MM.1S (cell line): ENCODE data around the gene OR2T2.
"Not testable (repeated sequence)": the region's sequence is repeated elsewhere in the genome, so short reads cannot be mapped to it uniquely, and the experiment has no call there.

Experiments used
- DNase-seq: peaks from one replicate; pipeline ENCODE4 v3.0.0-alpha.2; 2015
- H2AFZ ChIP-seq: fragments of 300-600 bp; sonication (generic); 2 replicates; pipeline ENCODE4 v1.6.0; 2016; ENCODE audit warnings: antibody characterized with exemption, low read length
- H3F3A ChIP-seq: fragments of 300-600 bp; sonication (generic); 2 replicates; pipeline ENCODE4 v1.6.1; 2016; ENCODE audit warnings: mild to moderate bottlenecking, antibody characterized with exemption, low read length, moderate library complexity, mixed read lengths; ENCODE audit not compliant: insufficient read depth
- H3K27ac ChIP-seq: fragments of 300-600 bp; sonication (generic); 2 replicates; pipeline ENCODE4 v1.5.1; 2016; ENCODE audit warnings: mild to moderate bottlenecking, low read length
- H3K27me3 ChIP-seq: fragments of 300-600 bp; sonication (generic); replicated peaks from 2 replicates; pipeline ENCODE4 v1.6.0; 2016; ENCODE audit warnings: low read length; ENCODE audit not compliant: insufficient read depth
- H3K36me3 ChIP-seq: fragments of 300-600 bp; sonication (generic); replicated peaks from 2 replicates; pipeline ENCODE4 v1.6.1; 2016; ENCODE audit warnings: mild to moderate bottlenecking, low read length, mixed read lengths; ENCODE audit not compliant: insufficient read depth
- H3K4me1 ChIP-seq: fragments of 300-600 bp; sonication (generic); 2 replicates; pipeline ENCODE4 v1.6.1; 2016; ENCODE audit warnings: low read length, mixed read lengths
- H3K4me2 ChIP-seq: fragments of 300-600 bp; sonication (generic); 2 replicates; pipeline ENCODE4 v1.6.0; 2016; ENCODE audit warnings: low read depth, low read length
- H3K4me3 ChIP-seq: fragments of 300-600 bp; sonication (generic); 2 replicates; pipeline ENCODE4 v1.5.1; 2016; ENCODE audit warnings: low read length, mixed read lengths
- H3K79me2 ChIP-seq: fragments of 300-600 bp; sonication (generic); 2 replicates; pipeline ENCODE4 v1.6.1; 2016; ENCODE audit warnings: mixed run types, low read length, mixed read lengths
- H3K9ac ChIP-seq: fragments of 300-600 bp; sonication (generic); 2 replicates; pipeline ENCODE4 v1.6.1; 2016; ENCODE audit warnings: low read length, mixed read lengths
- H3K9me2 ChIP-seq: fragments of 300-600 bp; sonication (generic); replicated peaks from 2 replicates; pipeline ENCODE4 v1.6.1; 2016; ENCODE audit warnings: mild to moderate bottlenecking, low read length, mixed read lengths; ENCODE audit not compliant: insufficient read depth
- H3K9me3 ChIP-seq: fragments of 300-600 bp; sonication (generic); replicated peaks from 2 replicates; pipeline ENCODE4 v1.6.1; 2016; ENCODE audit warnings: mild to moderate bottlenecking, low read length, mixed read lengths; ENCODE audit not compliant: insufficient read depth
- H4K20me1 ChIP-seq: fragments of 300-600 bp; sonication (generic); 2 replicates; pipeline ENCODE4 v1.6.1; 2016; ENCODE audit warnings: mild to moderate bottlenecking, low read length, moderate library complexity, mixed read lengths; ENCODE audit not compliant: insufficient read depth
- CTCF ChIP-seq: fragments of 300-600 bp; sonication (generic); IDR thresholded peaks from 2 replicates; pipeline ENCODE4 v1.5.1; 2016; ENCODE audit warnings: antibody characterized with exemption, low read length, mixed read lengths
- EZH2 ChIP-seq: fragments of 300-600 bp; sonication (generic); optimal IDR thresholded peaks from 2 replicates; pipeline ENCODE3; 2017; ENCODE audit warnings: low read depth, mild to moderate bottlenecking, antibody characterized with exemption, low read length, mixed read lengths
- EZH2phosphoT487 ChIP-seq: fragments of 300-600 bp; sonication (generic); IDR thresholded peaks from 2 replicates; pipeline ENCODE4 v1.6.1; 2018; ENCODE audit warnings: antibody characterized with exemption, low read length

The OR2T2 gene

GRCh38 chr1:248445399-248445798, at the start of gene OR2T2:
TSS of gene OR2T2 (plus strand) at chr1:248445637. CDS start at chr1:248452798, 7,161 bp downstream.
- not testable (repeated sequence) for H3K9ac ChIP-seq, H3K4me1 ChIP-seq, H3K9me2 ChIP-seq, H3K79me2 ChIP-seq, H3K9me3 ChIP-seq, H3K27ac ChIP-seq, H3K27me3 ChIP-seq, DNase-seq, H3K36me3 ChIP-seq, H3F3A ChIP-seq, H4K20me1 ChIP-seq, H2AFZ ChIP-seq, H3K4me3 ChIP-seq, H3K4me2 ChIP-seq

- no peaks in the 10 kb centered on the region for H3K9me2 ChIP-seq
- no peaks in the 10 kb centered on the region for H4K20me1 ChIP-seq
- no peaks in the 10 kb centered on the region for H3K27me3 ChIP-seq
- H3K79me2 ChIP-seq, result no peaks in the 10 kb centered on the region
- H3K9me3 ChIP-seq, result no peaks in the 10 kb centered on the region
- DNase-seq, result no peak
- no peak within 1 kb of the TSS for H2AFZ ChIP-seq
- H3K9ac ChIP-seq, result no peak within 1 kb of the TSS
- H3K36me3 ChIP-seq, result no peaks in the 10 kb centered on the region
- no peaks in the 10 kb centered on the region for H3F3A ChIP-seq
- TF ChIP-seq CTCF, result no peak
- TF ChIP-seq EZH2, result no peak
- TF ChIP-seq EZH2phosphoT487, result no peak
- H3K4me1 ChIP-seq, result no peaks in the 10 kb centered on the region
- no peak within 1 kb of the TSS for H3K4me2 ChIP-seq
- H3K4me3 ChIP-seq, result no peak within 1 kb of the TSS
- no peak within 1 kb of the TSS for H3K27ac ChIP-seq
These were observed 42.7 kb upstream of the OR2T2 start, which contains the start of gene OR2T1 for GRCh38 chr1:248402748-248403147. TSS of gene OR2T1 (plus strand) at chr1:248403048. CDS start at chr1:248406148, 3,100 bp downstream.

- no peak overlapping the region for H3K27ac ChIP-seq
- H3K4me1 ChIP-seq, result no peaks in the 10 kb centered on the region
- H3K4me3 ChIP-seq, result no peak overlapping the region
- no peaks in the 10 kb centered on the region for H3K36me3 ChIP-seq
- DNase-seq, result no peak
- no peak overlapping the region for H3K4me2 ChIP-seq
- H3K79me2 ChIP-seq, result no peaks in the 10 kb centered on the region
- H2AFZ ChIP-seq, result no peak overlapping the region
- TF ChIP-seq EZH2phosphoT487 (no peak), CTCF (peak; percentile 21)
- H3K9me2 ChIP-seq, result no peaks in the 10 kb centered on the region
- H3K9ac ChIP-seq, result no peak overlapping the region
- no peaks in the 10 kb centered on the region for H3K27me3 ChIP-seq
- H3K9me3 ChIP-seq, result no peaks in the 10 kb centered on the region
- no peaks in the 10 kb centered on the region for H4K20me1 ChIP-seq
- no peaks in the 10 kb centered on the region for H3F3A ChIP-seq
These were observed 41.4 kb upstream of the OR2T2 start for GRCh38 chr1:248404024-248404423.

GRCh38 chr1:248406721-248407692, 38.4 kb upstream of the OR2T2 start:
- Histone ChIP-seq H2AFZ (no peak overlapping the region), H3K36me3 (no peaks in the 10 kb centered on the region), H3K27ac (no peak overlapping the region), H3K4me2 (no peak overlapping the region), H3F3A (no peaks in the 10 kb centered on the region), H3K9me2 (no peaks in the 10 kb centered on the region), H3K4me3 (no peak overlapping the region), H3K27me3 (no peaks in the 10 kb centered on the region), H4K20me1 (no peaks in the 10 kb centered on the region), H3K79me2 (no peaks in the 10 kb centered on the region), H3K9me3 (no peaks in the 10 kb centered on the region), H3K4me1 (no peaks in the 10 kb centered on the region), H3K9ac (no peak overlapping the region)
- TF ChIP-seq CTCF (no peak), EZH2 (no peak), EZH2phosphoT487 (no peak)
- DNase-seq, result no peak
